HepG2 (cell line): ENCODE results near the gene PSD4. TPM values are rescaled to one million over a fixed set of nuclear protein-coding genes. Genes with fewer than 3 reads are reported as not detected.
A peak's percentile ranks its signal among the peaks of the same experiment; 100 is the strongest.

Source experiments
- NKX3-1 ChIP-seq: sonication (generic); formaldehyde crosslinking; IDR thresholded peaks from 2 replicates; pipeline ENCODE4 v1.5.0; 2020; ENCODE audit warnings: missing genetic modification reagents
- POLR2AphosphoS2 ChIP-seq: IDR thresholded peaks from 2 replicates; pipeline ENCODE4 v1.6.1; 2011; ENCODE audit warnings: low read depth, low read length, improper control_type of control experiment
- ZBTB38 ChIP-seq: sonication (generic); formaldehyde crosslinking; IDR thresholded peaks from 2 replicates; pipeline ENCODE4 v1.5.1; 2020; ENCODE audit warnings: mild to moderate bottlenecking, missing genetic modification reagents
- ZNF552 ChIP-seq: sonication (generic); formaldehyde crosslinking; IDR thresholded peaks from 2 replicates; pipeline ENCODE4 v1.9.0; 2022; ENCODE audit warnings: missing genetic modification reagents, mild to moderate bottlenecking, borderline replicate concordance
- polyA plus RNA-seq, 8 experiments: library from polyadenylated mRNA; depleted of rRNA in 3 of 8; stranded (reverse) in 7 of 8; unstranded in 1 of 8; fragments of >200 nt; fragmentation: Illumina TruSeq in 4 of 8; extraction: Trizol in 4 of 8; gene quantifications; 2 replicates each; pipeline versions ENCODE4 v1.2.1 to v1.2.3, GENCODE V29; 2011 to 2016; ENCODE audit warnings: low read depth in 4 of 8, missing spikeins in 1 of 8, mixed read lengths in 1 of 8; ENCODE audit not compliant: insufficient read depth in 1 of 8
- total RNA-seq, 5 experiments: library from RNA; depleted of rRNA; stranded (reverse); fragments of >200 nt; fragmentation: Illumina TruSeq; extraction: Trizol; gene quantifications; 2 replicates each; pipeline ENCODE4 v1.2.3, GENCODE V29; 2016; ENCODE audit warnings: low read depth in 1 of 5
- TF ChIP-seq, protein P1 (sequence below): sonication (generic); formaldehyde crosslinking; IDR thresholded peaks from 2 replicates; pipeline ENCODE4 v1.5.1; 2020; ENCODE audit warnings: mild to moderate bottlenecking, missing genetic modification reagents, borderline replicate concordance
- TF ChIP-seq, protein P2 (sequence below): sonication (generic); formaldehyde crosslinking; IDR thresholded peaks from 2 replicates; pipeline ENCODE4 v1.4.0; 2020; ENCODE audit warnings: missing genetic modification reagents, borderline replicate concordance
- TF ChIP-seq, protein P3 (sequence below): sonication (generic); formaldehyde crosslinking; IDR thresholded peaks from 2 replicates; pipeline ENCODE4 v1.5.0; 2020; ENCODE audit warnings: mild to moderate bottlenecking, missing genetic modification reagents
- TF ChIP-seq, protein P4 (sequence below): sonication (generic); formaldehyde crosslinking; IDR thresholded peaks from 2 replicates; pipeline ENCODE4 v1.4.0; 2020; ENCODE audit warnings: missing genetic modification reagents
- TF ChIP-seq, protein P5 (sequence below): sonication (generic); formaldehyde crosslinking; IDR thresholded peaks from 2 replicates; pipeline ENCODE4 v1.4.0; 2020; ENCODE audit warnings: missing genetic modification reagents, low read depth, mild to moderate bottlenecking, borderline replicate concordance

PSD4 gene
- total and polyA plus RNA-seq, 2 of the 13 experiments (the other 11 are each of a cell fraction or from before 2014, with no cell fraction given): 5.8 to 9.4 TPM

DNA sequence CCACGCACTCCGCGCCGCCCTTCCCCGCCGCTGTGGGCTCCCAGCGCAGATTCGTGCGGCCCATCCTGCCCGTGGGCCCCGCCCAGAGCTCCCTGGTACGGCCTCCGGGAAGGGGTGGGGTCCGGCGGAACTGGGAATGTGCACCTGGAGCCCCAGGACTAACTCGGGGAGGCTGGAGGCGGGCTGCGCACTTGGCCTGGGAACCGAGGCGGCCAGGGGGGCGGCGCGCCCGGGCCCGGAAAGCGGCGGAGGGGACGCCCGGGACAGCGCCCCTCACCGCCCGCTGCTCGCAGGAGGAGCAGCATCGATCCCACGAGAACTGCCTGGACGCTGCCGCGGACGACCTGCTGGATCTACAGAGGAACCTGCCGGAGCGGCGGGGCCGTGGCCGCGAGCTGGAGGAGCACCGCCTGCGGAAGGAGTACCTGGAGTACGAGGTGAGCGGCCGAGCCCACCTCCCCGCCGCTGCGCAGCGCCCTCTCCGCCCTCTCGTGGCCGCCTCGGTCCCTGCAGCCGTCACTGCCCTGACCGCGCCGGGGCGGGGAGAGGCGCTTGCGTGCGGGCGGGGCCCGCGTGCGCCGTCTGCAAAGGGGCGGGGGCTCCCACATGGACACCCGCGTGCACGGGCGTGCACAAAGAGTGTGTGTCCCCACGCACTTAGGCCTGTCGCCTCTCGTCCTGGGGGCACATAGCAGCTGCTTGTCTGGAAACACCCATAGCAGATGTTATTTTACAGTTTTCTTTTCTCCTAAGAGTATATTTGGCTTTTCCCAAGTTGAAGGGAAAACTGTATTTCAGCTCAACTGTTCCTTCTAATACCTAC lies 25.2 kb downstream of the PSD4 start (continued):
- TF ChIP-seq, protein P1, sequence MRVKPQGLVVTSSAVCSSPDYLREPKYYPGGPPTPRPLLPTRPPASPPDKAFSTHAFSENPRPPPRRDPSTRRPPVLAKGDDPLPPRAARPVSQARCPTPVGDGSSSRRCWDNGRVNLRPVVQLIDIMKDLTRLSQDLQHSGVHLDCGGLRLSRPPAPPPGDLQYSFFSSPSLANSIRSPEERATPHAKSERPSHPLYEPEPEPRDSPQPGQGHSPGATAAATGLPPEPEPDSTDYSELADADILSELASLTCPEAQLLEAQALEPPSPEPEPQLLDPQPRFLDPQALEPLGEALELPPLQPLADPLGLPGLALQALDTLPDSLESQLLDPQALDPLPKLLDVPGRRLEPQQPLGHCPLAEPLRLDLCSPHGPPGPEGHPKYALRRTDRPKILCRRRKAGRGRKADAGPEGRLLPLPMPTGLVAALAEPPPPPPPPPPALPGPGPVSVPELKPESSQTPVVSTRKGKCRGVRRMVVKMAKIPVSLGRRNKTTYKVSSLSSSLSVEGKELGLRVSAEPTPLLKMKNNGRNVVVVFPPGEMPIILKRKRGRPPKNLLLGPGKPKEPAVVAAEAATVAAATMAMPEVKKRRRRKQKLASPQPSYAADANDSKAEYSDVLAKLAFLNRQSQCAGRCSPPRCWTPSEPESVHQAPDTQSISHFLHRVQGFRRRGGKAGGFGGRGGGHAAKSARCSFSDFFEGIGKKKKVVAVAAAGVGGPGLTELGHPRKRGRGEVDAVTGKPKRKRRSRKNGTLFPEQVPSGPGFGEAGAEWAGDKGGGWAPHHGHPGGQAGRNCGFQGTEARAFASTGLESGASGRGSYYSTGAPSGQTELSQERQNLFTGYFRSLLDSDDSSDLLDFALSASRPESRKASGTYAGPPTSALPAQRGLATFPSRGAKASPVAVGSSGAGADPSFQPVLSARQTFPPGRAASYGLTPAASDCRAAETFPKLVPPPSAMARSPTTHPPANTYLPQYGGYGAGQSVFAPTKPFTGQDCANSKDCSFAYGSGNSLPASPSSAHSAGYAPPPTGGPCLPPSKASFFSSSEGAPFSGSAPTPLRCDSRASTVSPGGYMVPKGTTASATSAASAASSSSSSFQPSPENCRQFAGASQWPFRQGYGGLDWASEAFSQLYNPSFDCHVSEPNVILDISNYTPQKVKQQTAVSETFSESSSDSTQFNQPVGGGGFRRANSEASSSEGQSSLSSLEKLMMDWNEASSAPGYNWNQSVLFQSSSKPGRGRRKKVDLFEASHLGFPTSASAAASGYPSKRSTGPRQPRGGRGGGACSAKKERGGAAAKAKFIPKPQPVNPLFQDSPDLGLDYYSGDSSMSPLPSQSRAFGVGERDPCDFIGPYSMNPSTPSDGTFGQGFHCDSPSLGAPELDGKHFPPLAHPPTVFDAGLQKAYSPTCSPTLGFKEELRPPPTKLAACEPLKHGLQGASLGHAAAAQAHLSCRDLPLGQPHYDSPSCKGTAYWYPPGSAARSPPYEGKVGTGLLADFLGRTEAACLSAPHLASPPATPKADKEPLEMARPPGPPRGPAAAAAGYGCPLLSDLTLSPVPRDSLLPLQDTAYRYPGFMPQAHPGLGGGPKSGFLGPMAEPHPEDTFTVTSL: no peak
- TF ChIP-seq, protein P2, sequence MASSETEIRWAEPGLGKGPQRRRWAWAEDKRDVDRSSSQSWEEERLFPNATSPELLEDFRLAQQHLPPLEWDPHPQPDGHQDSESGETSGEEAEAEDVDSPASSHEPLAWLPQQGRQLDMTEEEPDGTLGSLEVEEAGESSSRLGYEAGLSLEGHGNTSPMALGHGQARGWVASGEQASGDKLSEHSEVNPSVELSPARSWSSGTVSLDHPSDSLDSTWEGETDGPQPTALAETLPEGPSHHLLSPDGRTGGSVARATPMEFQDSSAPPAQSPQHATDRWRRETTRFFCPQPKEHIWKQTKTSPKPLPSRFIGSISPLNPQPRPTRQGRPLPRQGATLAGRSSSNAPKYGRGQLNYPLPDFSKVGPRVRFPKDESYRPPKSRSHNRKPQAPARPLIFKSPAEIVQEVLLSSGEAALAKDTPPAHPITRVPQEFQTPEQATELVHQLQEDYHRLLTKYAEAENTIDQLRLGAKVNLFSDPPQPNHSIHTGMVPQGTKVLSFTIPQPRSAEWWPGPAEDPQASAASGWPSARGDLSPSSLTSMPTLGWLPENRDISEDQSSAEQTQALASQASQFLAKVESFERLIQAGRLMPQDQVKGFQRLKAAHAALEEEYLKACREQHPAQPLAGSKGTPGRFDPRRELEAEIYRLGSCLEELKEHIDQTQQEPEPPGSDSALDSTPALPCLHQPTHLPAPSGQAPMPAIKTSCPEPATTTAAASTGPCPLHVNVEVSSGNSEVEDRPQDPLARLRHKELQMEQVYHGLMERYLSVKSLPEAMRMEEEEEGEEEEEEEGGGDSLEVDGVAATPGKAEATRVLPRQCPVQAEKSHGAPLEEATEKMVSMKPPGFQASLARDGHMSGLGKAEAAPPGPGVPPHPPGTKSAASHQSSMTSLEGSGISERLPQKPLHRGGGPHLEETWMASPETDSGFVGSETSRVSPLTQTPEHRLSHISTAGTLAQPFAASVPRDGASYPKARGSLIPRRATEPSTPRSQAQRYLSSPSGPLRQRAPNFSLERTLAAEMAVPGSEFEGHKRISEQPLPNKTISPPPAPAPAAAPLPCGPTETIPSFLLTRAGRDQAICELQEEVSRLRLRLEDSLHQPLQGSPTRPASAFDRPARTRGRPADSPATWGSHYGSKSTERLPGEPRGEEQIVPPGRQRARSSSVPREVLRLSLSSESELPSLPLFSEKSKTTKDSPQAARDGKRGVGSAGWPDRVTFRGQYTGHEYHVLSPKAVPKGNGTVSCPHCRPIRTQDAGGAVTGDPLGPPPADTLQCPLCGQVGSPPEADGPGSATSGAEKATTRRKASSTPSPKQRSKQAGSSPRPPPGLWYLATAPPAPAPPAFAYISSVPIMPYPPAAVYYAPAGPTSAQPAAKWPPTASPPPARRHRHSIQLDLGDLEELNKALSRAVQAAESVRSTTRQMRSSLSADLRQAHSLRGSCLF (CRISPR knock-in tag): no peak
- TF ChIP-seq ZNF552 (CRISPR knock-in tag): peak; percentile 69; the same call in 1 of the 2 replicates
- TF ChIP-seq ZBTB38 (CRISPR knock-in tag): peak; percentile 74; the same call in 1 of the 2 replicates
- no peak for TF ChIP-seq NKX3-1 (CRISPR knock-in tag)
- TF ChIP-seq POLR2AphosphoS2: no peak
- TF ChIP-seq, protein P3, sequence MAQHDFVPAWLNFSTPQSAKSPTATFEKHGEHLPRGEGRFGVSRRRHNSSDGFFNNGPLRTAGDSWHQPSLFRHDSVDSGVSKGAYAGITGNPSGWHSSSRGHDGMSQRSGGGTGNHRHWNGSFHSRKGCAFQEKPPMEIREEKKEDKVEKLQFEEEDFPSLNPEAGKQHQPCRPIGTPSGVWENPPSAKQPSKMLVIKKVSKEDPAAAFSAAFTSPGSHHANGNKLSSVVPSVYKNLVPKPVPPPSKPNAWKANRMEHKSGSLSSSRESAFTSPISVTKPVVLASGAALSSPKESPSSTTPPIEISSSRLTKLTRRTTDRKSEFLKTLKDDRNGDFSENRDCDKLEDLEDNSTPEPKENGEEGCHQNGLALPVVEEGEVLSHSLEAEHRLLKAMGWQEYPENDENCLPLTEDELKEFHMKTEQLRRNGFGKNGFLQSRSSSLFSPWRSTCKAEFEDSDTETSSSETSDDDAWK (CRISPR knock-in tag): no peak
- TF ChIP-seq, protein P4, sequence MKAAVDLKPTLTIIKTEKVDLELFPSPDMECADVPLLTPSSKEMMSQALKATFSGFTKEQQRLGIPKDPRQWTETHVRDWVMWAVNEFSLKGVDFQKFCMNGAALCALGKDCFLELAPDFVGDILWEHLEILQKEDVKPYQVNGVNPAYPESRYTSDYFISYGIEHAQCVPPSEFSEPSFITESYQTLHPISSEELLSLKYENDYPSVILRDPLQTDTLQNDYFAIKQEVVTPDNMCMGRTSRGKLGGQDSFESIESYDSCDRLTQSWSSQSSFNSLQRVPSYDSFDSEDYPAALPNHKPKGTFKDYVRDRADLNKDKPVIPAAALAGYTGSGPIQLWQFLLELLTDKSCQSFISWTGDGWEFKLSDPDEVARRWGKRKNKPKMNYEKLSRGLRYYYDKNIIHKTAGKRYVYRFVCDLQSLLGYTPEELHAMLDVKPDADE: no peak
- TF ChIP-seq, protein P5, sequence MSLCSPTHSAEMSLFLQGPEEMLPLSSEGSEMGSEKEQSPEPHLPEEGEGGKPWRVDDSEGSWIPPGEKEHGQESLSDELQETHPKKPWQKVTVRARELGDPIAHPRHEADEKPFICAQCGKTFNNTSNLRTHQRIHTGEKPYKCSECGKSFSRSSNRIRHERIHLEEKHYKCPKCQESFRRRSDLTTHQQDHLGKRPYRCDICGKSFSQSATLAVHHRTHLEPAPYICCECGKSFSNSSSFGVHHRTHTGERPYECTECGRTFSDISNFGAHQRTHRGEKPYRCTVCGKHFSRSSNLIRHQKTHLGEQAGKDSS (CRISPR knock-in tag): peak; percentile 83; the same call in 1 of the 2 replicates
